Stimulated activated naive CD8-positive, alpha-beta T cell treated with anti-CD3 and anti-CD28 coated beads, Interleukin-15, amount 100 ng/mL, for 72 hours (primary cell): Measurements from ENCODE around the gene RAB7A.
A peak's percentile ranks its signal among the peaks of the same experiment; 100 is the strongest.

Experiments used
- ATAC-seq: fragments of 150-1000 bp; cut with Tn5 transposase; 2 replicates; pipeline ENCODE4 v1.10.0; 2021; ENCODE audit warnings: mild to moderate bottlenecking, moderate library complexity
- DNase-seq, 2 donors: peaks; one replicate each; pipeline ENCODE4 v3.0.0; 2021 to 2022
- H3K27ac Mint-ChIP-seq, 2 donors: one replicate each; pipeline ENCODE4 v1.8.0; 2022; ENCODE audit warnings: mild to moderate bottlenecking in 2 of 2, mixed read lengths in 2 of 2, moderate library complexity in 2 of 2
- H3K27me3 Mint-ChIP-seq: one replicate; pipeline ENCODE4 v1.8.0; 2022; ENCODE audit warnings: mixed read lengths
- H3K4me1 Mint-ChIP-seq: one replicate; pipeline ENCODE4 v1.8.0; 2022; ENCODE audit warnings: mild to moderate bottlenecking, mixed read lengths
- H3K4me3 Mint-ChIP-seq, 2 donors: one replicate each; pipeline ENCODE4 v1.8.0; 2022; ENCODE audit warnings: mild to moderate bottlenecking in 2 of 2, mixed read lengths in 2 of 2, moderate library complexity in 1 of 2
- H3K9me3 Mint-ChIP-seq, 2 donors: one replicate each; pipeline ENCODE4 v1.8.0; 2022; ENCODE audit warnings: mixed read lengths in 2 of 2

The RAB7A gene

GRCh38 chr3:128853826-128854225, 127.8 kb downstream of the RAB7A start:
- Mint-ChIP-seq H3K4me1 (no peaks in the 10 kb centered on the region), H3K27ac (no peak overlapping the region), H3K9me3 (peaks cover 24 to 52% of the 10 kb centered on the region in 2 donors), H3K4me3 (no peak overlapping the region), H3K27me3 (no peaks in the 10 kb centered on the region)
- no peak for DNase-seq
- no peak for ATAC-seq

- Mint-ChIP-seq H3K4me1 (no peaks in the 10 kb centered on the region), H3K9me3 (peaks cover 31 to 59% of the 10 kb centered on the region in 2 donors), H3K27ac (no peak overlapping the region), H3K27me3 (no peaks in the 10 kb centered on the region), H3K4me3 (no peak overlapping the region)
- DNase-seq (no peak), ATAC-seq (no peak)
These were observed 128.5 kb downstream of the RAB7A start for GRCh38 chr3:128854475-128854874.

GRCh38 chr3:128855569-128855968, 129.6 kb downstream of the RAB7A start:
- no peak for DNase-seq
- peaks cover 39 to 70% of the 10 kb centered on the region in 2 donors for H3K9me3 Mint-ChIP-seq
- no peak for ATAC-seq
- no peaks in the 10 kb centered on the region for H3K4me1 Mint-ChIP-seq
- H3K4me3 Mint-ChIP-seq: no peak overlapping the region
- H3K27me3 Mint-ChIP-seq: no peaks in the 10 kb centered on the region
- no peak overlapping the region for H3K27ac Mint-ChIP-seq

GRCh38 chr3:128858167-128858566, 132.2 kb downstream of the RAB7A start:
- H3K27me3 Mint-ChIP-seq: no peaks in the 10 kb centered on the region
- H3K4me3 Mint-ChIP-seq: no peak overlapping the region
- no peak overlapping the region for H3K27ac Mint-ChIP-seq
- peaks cover 46 to 78% of the 10 kb centered on the region in 2 donors for H3K9me3 Mint-ChIP-seq
- DNase-seq: no peak
- no peak for ATAC-seq
- no peaks in the 10 kb centered on the region for H3K4me1 Mint-ChIP-seq

- Mint-ChIP-seq H3K9me3 (peaks cover 36 to 67% of the 10 kb centered on the region in 2 donors), H3K27me3 (no peaks in the 10 kb centered on the region), H3K4me3 (no peak overlapping the region), H3K27ac (peak overlapping the region in 1 of 2 donors; percentile 55), H3K4me1 (peaks cover 7% of the 10 kb centered on the region)
- ATAC-seq (no peak), DNase-seq (no peak)
These were observed 133.6 kb downstream of the RAB7A start for GRCh38 chr3:128859630-128860029.

GRCh38 chr3:128861491-128861890, 135.5 kb downstream of the RAB7A start:
- H3K27ac Mint-ChIP-seq: no peak overlapping the region
- ATAC-seq: no peak

GRCh38 chr3:128863560-128863959, 137.6 kb downstream of the RAB7A start:
- DNase-seq (peak in 1 of 2 donors; percentile 32), ATAC-seq (no peak)
- Mint-ChIP-seq H3K27ac (no peak overlapping the region), H3K4me3 (no peak overlapping the region), H3K4me1 (peaks cover 17% of the 10 kb centered on the region), H3K9me3 (peaks cover 25 to 28% of the 10 kb centered on the region in 2 donors), H3K27me3 (no peaks in the 10 kb centered on the region)

More at GRCh38 chr3:128861491-128861890, 135.5 kb downstream of the RAB7A start:
- DNase-seq: no peak
- H3K9me3 Mint-ChIP-seq: peaks cover 35 to 48% of the 10 kb centered on the region in 2 donors
- H3K4me3 Mint-ChIP-seq: no peak overlapping the region
- H3K27me3 Mint-ChIP-seq: no peaks in the 10 kb centered on the region
- H3K4me1 Mint-ChIP-seq: peaks cover 12% of the 10 kb centered on the region
